SK-N-SH (cell line): ENCODE results near the gene IFT52. TPM values are rescaled to one million over a fixed set of nuclear protein-coding genes. Genes with fewer than 3 reads are reported as not detected.
A peak's percentile ranks its signal among the peaks of the same experiment; 100 is the strongest.

Experiments used
- CTCF ChIA-PET: fragments of 300-600, 350-600 bp; formaldehyde crosslinking; extraction: SDS; loops from one replicate; lab custom pipeline; 2021; lab: Yijun Ruan, JAX
- POLR2A ChIA-PET: fragments of 350-600 bp; sonication (Branson Sonifier 250); formaldehyde crosslinking; extraction: SDS; loops from one replicate; lab custom pipeline; 2020; ENCODE audit warnings: antibody characterized with exemption, inconsistent platforms; lab: Yijun Ruan, JAX
- DNase-seq: peaks from one replicate; pipeline ENCODE4 v3.0.0; 2012
- H2AFZ ChIP-seq: fragments of 200-600 bp; sonication (generic); 2 replicates; pipeline ENCODE4 v1.8.1; 2016; ENCODE audit warnings: antibody characterized with exemption, mild to moderate bottlenecking, low read depth
- H3F3A ChIP-seq: fragments of 200-600 bp; sonication (generic); replicated peaks from 2 replicates; pipeline ENCODE3; 2016; ENCODE audit warnings: antibody characterized with exemption, mild to moderate bottlenecking; ENCODE audit not compliant: insufficient read depth
- H3K27ac ChIP-seq, 2 experiments: fragments of 200-500 bp in 1 of 2; fragments of 200-600 bp in 1 of 2; sonication (Bioruptor generic) in 1 of 2; sonication (generic), shearing (Covaris generic) in 1 of 2; 2 replicates each; pipeline versions ENCODE4 v1.5.1 to v1.6.1; 2014 to 2016; ENCODE audit warnings: low read depth in 2 of 2, inconsistent platforms in 1 of 2, low read length in 1 of 2, mild to moderate bottlenecking in 1 of 2, mixed read lengths in 1 of 2
- H3K27me3 ChIP-seq: fragments of 200-600 bp; sonication (generic), shearing (Covaris generic); 2 replicates; pipeline ENCODE4 v1.6.1; 2016; ENCODE audit warnings: mixed run types; ENCODE audit not compliant: insufficient read depth
- H3K36me3 ChIP-seq, 2 experiments: fragments of 200-500 bp in 1 of 2; fragments of 200-600 bp in 1 of 2; sonication (Bioruptor generic) in 1 of 2; sonication (generic) in 1 of 2; replicated peaks in 1 of 2; 2 replicates each; pipeline versions ENCODE3 to v1.5.1; 2014 to 2016; ENCODE audit warnings: low read length in 1 of 2, mild to moderate bottlenecking in 1 of 2; ENCODE audit not compliant: insufficient read depth in 2 of 2, control insufficient read depth in 1 of 2
- H3K4me1 ChIP-seq, 2 experiments: fragments of 200-500 bp in 1 of 2; fragments of 200-600 bp in 1 of 2; sonication (Bioruptor generic) in 1 of 2; sonication (generic), shearing (Covaris generic) in 1 of 2; 2 replicates each; pipeline versions ENCODE4 v1.5.1 to v1.6.1; 2014 to 2016; ENCODE audit warnings: low read depth in 1 of 2, low read length in 1 of 2, mixed run types in 1 of 2; ENCODE audit not compliant: insufficient read depth in 2 of 2, control insufficient read depth in 1 of 2
- H3K4me2 ChIP-seq: fragments of 200-600 bp; sonication (generic), shearing (Covaris generic); 2 replicates; pipeline ENCODE4 v1.6.1; 2017; ENCODE audit warnings: mixed run types
- H3K4me3 ChIP-seq, 2 experiments: fragments of 200-500 bp in 1 of 2; fragments of 200-600 bp in 1 of 2; sonication (Bioruptor generic) in 1 of 2; sonication (generic), shearing (Covaris generic) in 1 of 2; 2 replicates each; pipeline versions ENCODE4 v1.5.1 to v1.8.1; 2014 to 2016; ENCODE audit warnings: low read depth in 2 of 2, inconsistent platforms in 1 of 2, low read length in 1 of 2, mild to moderate bottlenecking in 1 of 2, mixed read lengths in 1 of 2, moderate library complexity in 1 of 2
- H3K79me2 ChIP-seq: fragments of 200-600 bp; sonication (generic); 2 replicates; pipeline ENCODE4 v1.8.1; 2017; ENCODE audit warnings: mild to moderate bottlenecking; ENCODE audit not compliant: insufficient read depth
- H3K9ac ChIP-seq: fragments of 200-600 bp; sonication (generic); 2 replicates; pipeline ENCODE4 v1.6.1; 2017; ENCODE audit warnings: mixed run types
- H3K9me2 ChIP-seq: fragments of 200-600 bp; sonication (generic); 2 replicates; pipeline ENCODE4 v1.6.1; 2017; ENCODE audit warnings: mixed run types
- H3K9me3 ChIP-seq: fragments of 200-600 bp; sonication (generic); 2 replicates; pipeline ENCODE4 v1.6.1; 2017; ENCODE audit warnings: mixed run types, mild to moderate bottlenecking, moderate library complexity
- H4K20me1 ChIP-seq: fragments of 200-600 bp; sonication (generic); 2 replicates; pipeline ENCODE4 v1.6.1; 2017; ENCODE audit warnings: mild to moderate bottlenecking, mixed run types; ENCODE audit not compliant: insufficient read depth
- JUND ChIP-seq: IDR thresholded peaks from 2 replicates; pipeline ENCODE4 v1.4.0; 2012
- MXI1 ChIP-seq: IDR thresholded peaks from 2 replicates; pipeline ENCODE4 v1.6.1; 2012; ENCODE audit warnings: mild to moderate bottlenecking, low read depth, low read length, improper control_type of control experiment
- SIN3A ChIP-seq: IDR thresholded peaks from 2 replicates; pipeline ENCODE4 v1.6.1; 2012; ENCODE audit warnings: low read depth, mild to moderate bottlenecking, low read length, moderate library complexity, borderline replicate concordance
- TAF1 ChIP-seq: IDR thresholded peaks from 2 replicates; pipeline ENCODE4 v1.6.1; 2012; ENCODE audit warnings: low read depth, mild to moderate bottlenecking, low read length, moderate library complexity, borderline replicate concordance
- ZBTB33 ChIP-seq: IDR thresholded peaks from 2 replicates; pipeline ENCODE4 v1.4.0; 2012; ENCODE audit warnings: low read depth, borderline replicate concordance
- WGBS: methylation state at CpG from one replicate; pipeline ENCODE4 v1.1.6; 2017; ENCODE audit warnings: low lambda C conversion rate; 5-methylcytosine and 5-hydroxymethylcytosine counted together
- polyA plus RNA-seq, 3 experiments: library from polyadenylated mRNA; depleted of rRNA; stranded (reverse); fragments of >200 nt; gene quantifications; 2 replicates each; pipeline ENCODE4 v1.2.3, GENCODE V29; 2012
- TF ChIP-seq, protein P1 (sequence below): IDR thresholded peaks from 2 replicates; pipeline ENCODE4 v1.4.0; 2012; ENCODE audit warnings: low read depth

The IFT52 gene
- polyA plus RNA-seq, 1 of the 3 experiments (the other 2 are of a cell fraction), result 34.0 TPM

DNA sequence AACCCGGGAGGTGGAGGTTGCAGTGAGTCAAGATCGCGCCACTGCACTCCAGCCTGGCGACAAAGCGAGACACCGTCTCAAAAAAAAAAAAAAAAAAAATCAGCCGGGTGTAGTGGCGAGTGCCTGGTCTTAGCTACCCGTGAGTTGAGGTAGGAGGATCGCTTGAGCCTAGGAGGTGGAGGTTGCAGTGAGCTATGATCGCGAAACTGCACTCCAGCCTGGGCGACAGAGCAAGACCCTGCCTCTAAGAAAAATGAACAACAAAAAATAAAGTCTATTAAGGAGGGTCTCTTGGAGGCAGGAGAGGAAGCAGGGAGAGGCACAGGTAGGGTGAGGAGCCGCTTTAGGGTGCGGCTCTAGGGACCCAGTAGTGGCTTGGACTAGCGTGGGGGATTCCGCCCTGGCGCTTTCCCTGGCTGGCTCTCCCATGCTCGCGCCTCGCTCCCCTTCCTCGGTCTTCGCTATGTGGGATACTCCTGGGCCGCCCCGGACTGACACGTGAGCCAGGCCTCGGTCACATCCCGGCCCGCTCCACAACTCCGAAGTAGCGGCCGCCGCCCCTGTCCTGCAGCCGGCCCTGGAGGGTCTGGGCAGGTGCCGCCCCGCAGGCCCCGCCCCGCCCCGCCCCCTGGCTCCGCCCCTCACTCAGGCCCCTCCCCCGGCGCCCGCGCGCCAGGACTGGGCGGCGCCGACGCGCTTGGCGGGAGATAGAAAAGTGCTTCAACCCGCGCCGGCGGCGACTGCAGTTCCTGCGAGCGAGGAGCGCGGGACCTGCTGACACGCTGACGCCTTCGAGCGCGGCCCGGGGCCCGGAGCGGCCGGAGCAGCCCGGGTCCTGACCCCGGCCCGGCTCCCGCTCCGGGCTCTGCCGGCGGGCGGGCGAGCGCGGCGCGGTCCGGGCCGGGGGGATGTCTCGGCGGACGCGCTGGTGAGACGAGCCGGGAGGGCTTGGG lies 75.9 kb downstream of the IFT52 start, which contains the start of gene MYBL2:
TSS of gene MYBL2 (plus strand) at position 739 of the 953 bp plus-strand sequence. CDS start at position 909, 170 bp downstream.
- Histone ChIP-seq H3K27ac (no peak within 1 kb of the TSS), H3F3A (peaks cover 8% of the 10 kb centered on the region), H3K4me3 (peak within 1 kb of the TSS; percentile 50 to 70), H3K4me1 (peaks cover 0 to 13% of the 10 kb centered on the region in 2 experiments; a peak in 1 of 4 replicates), H3K9ac (peak within 1 kb of the TSS; percentile 68; the same call in 1 of the 2 replicates), H3K36me3 (no peaks in the 10 kb centered on the region), H3K9me2 (no peaks in the 10 kb centered on the region), H3K9me3 (no peaks in the 10 kb centered on the region), H3K79me2 (peaks cover 36% of the 10 kb centered on the region), H2AFZ (peak within 1 kb of the TSS; percentile 82), H3K27me3 (no peaks in the 10 kb centered on the region), H3K4me2 (peak within 1 kb of the TSS; percentile 90), H4K20me1 (no peaks in the 10 kb centered on the region)
- peak; percentile 96 for TF ChIP-seq MXI1
- TF ChIP-seq TAF1, result no peak
- TF ChIP-seq SIN3A, result peak; percentile 99
- TF ChIP-seq, protein P1, sequence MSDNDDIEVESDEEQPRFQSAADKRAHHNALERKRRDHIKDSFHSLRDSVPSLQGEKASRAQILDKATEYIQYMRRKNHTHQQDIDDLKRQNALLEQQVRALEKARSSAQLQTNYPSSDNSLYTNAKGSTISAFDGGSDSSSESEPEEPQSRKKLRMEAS, result peak; percentile 92
- POLR2A ChIA-PET, result no interaction called here
- WGBS, result 29% methylated on average over 26 of the region's 90 CpGs
- CTCF ChIA-PET, result interaction anchor here (0.9 to 1.5 kb wide), 2 partner anchors 27 to 414 kb away, joined by 3 to 4 read pairs; no protein-coding TSS in a partner anchor
- peak; percentile 94 for DNase-seq

DNA sequence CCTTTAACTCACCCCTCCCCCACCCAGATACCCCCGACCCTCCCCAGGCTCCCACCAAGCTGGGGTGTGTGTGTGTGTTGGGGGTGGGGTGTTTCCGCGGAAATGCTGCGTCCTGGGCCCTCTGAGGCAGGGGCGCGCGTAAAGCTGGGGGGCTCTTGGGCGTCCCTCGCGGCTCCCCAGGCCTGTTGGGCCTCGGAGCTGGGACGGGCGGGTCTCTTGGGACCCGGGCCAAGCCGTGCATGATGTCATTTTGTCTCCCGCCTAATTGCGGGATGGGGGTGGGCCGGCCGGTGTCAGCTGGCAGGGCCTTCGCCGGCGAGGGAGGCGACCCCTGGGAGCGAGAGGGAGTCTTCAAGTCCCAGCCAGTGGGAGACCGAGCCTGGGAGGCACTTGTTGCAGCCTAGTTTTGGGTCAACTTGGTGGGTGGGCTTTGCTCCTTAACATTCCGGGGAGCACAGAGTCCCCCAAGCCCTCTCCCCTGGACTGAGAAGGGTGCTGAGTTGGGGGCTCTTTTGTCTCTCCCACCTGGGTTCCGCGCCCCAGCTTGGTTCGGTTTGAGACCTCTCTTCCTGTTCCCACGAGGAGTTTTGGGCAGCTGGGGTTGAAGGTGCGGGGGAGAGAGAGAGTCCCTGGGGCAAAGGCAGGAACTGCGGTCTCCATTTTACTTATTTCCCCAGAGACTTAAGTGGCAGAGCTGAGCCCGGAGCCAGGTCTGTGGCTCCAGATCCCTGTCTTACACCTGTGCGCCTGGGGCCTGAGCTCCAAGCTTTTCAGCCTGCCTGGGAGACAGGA lies 76.8 kb downstream of the IFT52 start:
- H3K27me3 ChIP-seq, result no peaks in the 10 kb centered on the region
- H3K36me3 ChIP-seq, result no peaks in the 10 kb centered on the region
- TF ChIP-seq JUND, result no peak
- TF ChIP-seq ZBTB33, result no peak
- no peak for TF ChIP-seq SIN3A
- no peak overlapping the region for H3K27ac ChIP-seq
- ChIA-PET CTCF (interaction anchor here (0.9 to 1.5 kb wide), 5 partner anchors 12 to 413 kb away, joined by 3 to 4 read pairs (median 3); no protein-coding TSS in a partner anchor), POLR2A (interaction anchor here (0.6 kb wide), 1 partner anchor 237 kb away, joined by 3 read pairs; no protein-coding TSS in a partner anchor)
- no peaks in the 10 kb centered on the region for H3K9me3 ChIP-seq
- peaks cover 36% of the 10 kb centered on the region for H3K79me2 ChIP-seq
- peak overlapping the region; percentile 50 to 70 for H3K4me3 ChIP-seq
- no peaks in the 10 kb centered on the region for H3K9me2 ChIP-seq
- H2AFZ ChIP-seq, result peak overlapping the region; percentile 70; the same call in 1 of the 2 replicates
- peaks cover 8% of the 10 kb centered on the region for H3F3A ChIP-seq
- peak overlapping the region; percentile 68; the same call in 1 of the 2 replicates for H3K9ac ChIP-seq
- peak overlapping the region; percentile 90 for H3K4me2 ChIP-seq
- peak; percentile 78 for DNase-seq
- H3K4me1 ChIP-seq, result peaks cover 0 to 13% of the 10 kb centered on the region in 2 experiments; a peak in 1 of 4 replicates
- no peaks in the 10 kb centered on the region for H4K20me1 ChIP-seq
- WGBS, result 75% methylated on average over 5 of the region's 34 CpGs
